UCSD-AML1 (cell line): ENCODE measurements around the gene AHRR.
A peak's percentile ranks its signal among the peaks of the same experiment; 100 is the strongest.

Experiments used
- DNase-seq: peaks from one replicate; lab custom pipeline; 2025; ENCODE audit not compliant: unreplicated experiment; lab: John Stamatoyannopoulos, UW

AHRR gene

GRCh38 chr5:438481-438981, 117.0 kb downstream of the AHRR start:
- DNase-seq, result no peak

- DNase-seq, result no peak
Measured at GRCh38 chr5:439181-439580, 117.7 kb downstream of the AHRR start.

GRCh38 chr5:439636-440035, 118.1 kb downstream of the AHRR start:
- DNase-seq, result no peak

GRCh38 chr5:440401-441201, 119.1 kb downstream of the AHRR start:
- no peak for DNase-seq

- DNase-seq, result no peak
Measured at GRCh38 chr5:441996-442334, 120.5 kb downstream of the AHRR start.

- DNase-seq, result peak; percentile 83
Measured at GRCh38 chr5:442335-443238, 121.1 kb downstream of the AHRR start, which contains the start of gene EXOC3. Gene EXOC3, plus strand, starts transcription at chr5:443176. Its CDS starts 3,030 bp downstream, at chr5:446206.

GRCh38 chr5:443239-444151, 122.0 kb downstream of the AHRR start:
- DNase-seq, result no peak

- no peak for DNase-seq
Measured at GRCh38 chr5:444226-444625, 122.7 kb downstream of the AHRR start.

- no peak for DNase-seq
Measured at GRCh38 chr5:445591-445990, 124.1 kb downstream of the AHRR start.

- DNase-seq, result no peak
Measured at GRCh38 chr5:446066-446882, 124.8 kb downstream of the AHRR start.

GRCh38 chr5:446883-447263, 125.4 kb downstream of the AHRR start:
- DNase-seq, result no peak

GRCh38 chr5:447501-447900, 126.0 kb downstream of the AHRR start:
- no peak for DNase-seq

- DNase-seq, result no peak
Measured at GRCh38 chr5:448061-448765, 126.7 kb downstream of the AHRR start.

- no peak for DNase-seq
Measured at GRCh38 chr5:448766-449090, 127.2 kb downstream of the AHRR start.

- DNase-seq, result no peak
Measured at GRCh38 chr5:449151-449550, 127.6 kb downstream of the AHRR start.

GRCh38 chr5:451587-452458, 130.3 kb downstream of the AHRR start:
- DNase-seq, result no peak

GRCh38 chr5:452978-453710, 131.6 kb downstream of the AHRR start:
- no peak for DNase-seq
